WTC11 (cell line): ENCODE results near the gene DRD1. TPM values are rescaled to one million over a fixed set of nuclear protein-coding genes. Genes with fewer than 3 reads are reported as not detected.

Source experiments
- ATAC-seq: fragments of 200-7000 bp; cut with Tn5 transposase; 2 replicates; pipeline ENCODE4 v1.10.0; 2021; ENCODE audit warnings: mild to moderate bottlenecking, moderate library complexity
- CTCF ChIA-PET: fragments of 300-600 bp; sonication (Branson Sonifier 250); formaldehyde crosslinking; loops from one replicate; lab custom pipeline; 2021; ENCODE audit warnings: antibody characterized with exemption; lab: Charles Lee
- POLR2A ChIA-PET: fragments of 350-600 bp; sonication (Branson Sonifier 250); formaldehyde crosslinking; loops from one replicate; lab custom pipeline; 2021; ENCODE audit warnings: antibody characterized with exemption; lab: Charles Lee
- DNase-seq: peaks from one replicate; pipeline ENCODE4 v3.0.0; 2021; ENCODE audit warnings: low spot score
- H3K27ac Mint-ChIP-seq: 2 replicates; pipeline ENCODE4 v1.8.0; 2021; ENCODE audit warnings: mixed read lengths
- H3K27me3 Mint-ChIP-seq: 2 replicates; pipeline ENCODE4 v1.8.0; 2021; ENCODE audit warnings: low read depth, mild to moderate bottlenecking, moderate library complexity, mixed read lengths
- H3K36me3 Mint-ChIP-seq: 2 replicates; pipeline ENCODE4 v1.8.0; 2021; ENCODE audit warnings: mixed read lengths
- H3K4me1 Mint-ChIP-seq: 2 replicates; pipeline ENCODE4 v1.8.0; 2022; ENCODE audit warnings: mixed read lengths
- H3K4me3 Mint-ChIP-seq: 2 replicates; pipeline ENCODE4 v1.8.0; 2021; ENCODE audit warnings: mild to moderate bottlenecking, moderate library complexity, mixed read lengths
- H3K9me3 Mint-ChIP-seq: 2 replicates; pipeline ENCODE4 v1.8.0; 2021; ENCODE audit warnings: mixed read lengths
- ATF1 ChIP-seq: sonication (generic); formaldehyde crosslinking; IDR thresholded peaks from 2 replicates; pipeline ENCODE4 v1.8.1; 2023; ENCODE audit warnings: mild to moderate bottlenecking, moderate library complexity, missing genetic modification reagents
- CBFB ChIP-seq: sonication (generic); formaldehyde crosslinking; IDR thresholded peaks from 2 replicates; pipeline ENCODE4 v1.8.1; 2022; ENCODE audit warnings: mild to moderate bottlenecking, low read depth, missing genetic modification reagents
- CREB1 ChIP-seq: sonication (generic); formaldehyde crosslinking; IDR thresholded peaks from 2 replicates; pipeline ENCODE4 v1.8.0; 2023; ENCODE audit warnings: mild to moderate bottlenecking, missing genetic modification reagents
- E2F1 ChIP-seq: sonication (generic); formaldehyde crosslinking; IDR thresholded peaks from 2 replicates; pipeline ENCODE4 v1.8.0; 2022; ENCODE audit warnings: mild to moderate bottlenecking, missing genetic modification reagents
- ELF4 ChIP-seq: sonication (generic); formaldehyde crosslinking; IDR thresholded peaks from 2 replicates; pipeline ENCODE4 v1.8.1; 2022; ENCODE audit warnings: low read depth, mild to moderate bottlenecking, moderate library complexity, missing genetic modification reagents
- FOXP1 ChIP-seq: sonication (generic); formaldehyde crosslinking; IDR thresholded peaks from 2 replicates; pipeline ENCODE4 v1.8.0; 2022; ENCODE audit warnings: missing genetic modification reagents, mild to moderate bottlenecking, moderate library complexity, borderline replicate concordance
- FOXP4 ChIP-seq: sonication (generic); formaldehyde crosslinking; IDR thresholded peaks from 2 replicates; pipeline ENCODE4 v1.8.0; 2022; ENCODE audit warnings: mild to moderate bottlenecking, missing genetic modification reagents
- GABPB1 ChIP-seq: sonication (generic); formaldehyde crosslinking; IDR thresholded peaks from 2 replicates; pipeline ENCODE4 v1.8.1; 2023; ENCODE audit warnings: mild to moderate bottlenecking, missing genetic modification reagents
- NFATC4 ChIP-seq: fragments of 250-450 bp; sonication (Bioruptor Pico); IDR thresholded peaks from 2 replicates; pipeline ENCODE4 v1.9.0; 2021; ENCODE audit warnings: mild to moderate bottlenecking
- NFE2L1 ChIP-seq: sonication (generic); formaldehyde crosslinking; IDR thresholded peaks from 2 replicates; pipeline ENCODE4 v1.8.1; 2023; ENCODE audit warnings: missing genetic modification reagents
- NR1H2 ChIP-seq: sonication (generic); formaldehyde crosslinking; IDR thresholded peaks from 2 replicates; pipeline ENCODE4 v1.9.0; 2021; ENCODE audit warnings: mild to moderate bottlenecking, moderate library complexity, missing genetic modification reagents
- PREB ChIP-seq: sonication (generic); formaldehyde crosslinking; IDR thresholded peaks from 2 replicates; pipeline ENCODE4 v1.8.1; 2022; ENCODE audit warnings: mild to moderate bottlenecking, missing genetic modification reagents, moderate library complexity, borderline replicate concordance
- SOX15 ChIP-seq: fragments of 250-450 bp; sonication (Bioruptor Pico); IDR thresholded peaks from 2 replicates; pipeline ENCODE4 v1.9.0; 2021; ENCODE audit warnings: mild to moderate bottlenecking
- TEAD1 ChIP-seq: sonication (generic); formaldehyde crosslinking; IDR thresholded peaks from 2 replicates; pipeline ENCODE4 v1.8.0; 2022; ENCODE audit warnings: mild to moderate bottlenecking, missing genetic modification reagents
- ZBTB21 ChIP-seq: sonication (generic); formaldehyde crosslinking; IDR thresholded peaks from 2 replicates; pipeline ENCODE4 v1.8.1; 2023; ENCODE audit warnings: mild to moderate bottlenecking, missing genetic modification reagents, borderline replicate concordance
- ZBTB43 ChIP-seq: sonication (generic); formaldehyde crosslinking; IDR thresholded peaks from 2 replicates; pipeline ENCODE4 v1.8.1; 2023; ENCODE audit warnings: mild to moderate bottlenecking, missing genetic modification reagents
- ZNF396 ChIP-seq: fragments of 250-450 bp; sonication (Bioruptor Pico); IDR thresholded peaks from 2 replicates; pipeline ENCODE4 v1.8.0; 2021; ENCODE audit warnings: mild to moderate bottlenecking, moderate library complexity, borderline replicate concordance
- ZNF671 ChIP-seq: fragments of 250-450 bp; sonication (Bioruptor Pico); IDR thresholded peaks from 2 replicates; pipeline ENCODE4 v1.8.0; 2021; ENCODE audit warnings: mild to moderate bottlenecking
- total RNA-seq: library from RNA; stranded (reverse); gene quantifications from 3 replicates; pipeline ENCODE4 v1.2.3, GENCODE V29; 2021

The DRD1 gene
- total RNA-seq, 1 experiment from 2014 or later = 0.07 TPM

- H3K27ac Mint-ChIP-seq = no peak overlapping the region
- ChIA-PET CTCF (interaction anchor here (0.5 to 5.0 kb wide), 7 partner anchors 11 to 568 kb away, joined by 3 to 44 read pairs (median 4); no protein-coding TSS in a partner anchor), POLR2A (interaction anchor here (1.0 kb wide), 1 partner anchor 14 kb away, joined by 3 read pairs; no protein-coding TSS in a partner anchor)
- peak overlapping the region; percentile 77 for H3K4me3 Mint-ChIP-seq
- peaks cover 32% of the 10 kb centered on the region for H3K27me3 Mint-ChIP-seq
- TF ChIP-seq FOXP4 = 0 out of 2 replicates have a peak, but pooled peaks have one; percentile 12
- no peak for TF ChIP-seq CREB1 (CRISPR knock-in tag)
- no peak for TF ChIP-seq ZNF396 (CRISPR knock-in tag)
- no peak for TF ChIP-seq ZNF671 (CRISPR knock-in tag)
- no peak for TF ChIP-seq CBFB
- no peak for DNase-seq
- H3K36me3 Mint-ChIP-seq = peaks cover 23% of the 10 kb centered on the region
- no peak for ATAC-seq
- H3K9me3 Mint-ChIP-seq = no peaks in the 10 kb centered on the region
- peaks cover 29% of the 10 kb centered on the region for H3K4me1 Mint-ChIP-seq
Observed at GRCh38 chr5:175478008-175478383, 34.0 kb upstream of the DRD1 start.

GRCh38 chr5:175477440-175477839 lies 33.5 kb upstream of the DRD1 start:
- Mint-ChIP-seq H3K27me3 (peaks cover 32% of the 10 kb centered on the region), H3K27ac (no peak overlapping the region), H3K4me3 (peak overlapping the region; percentile 77), H3K36me3 (peaks cover 20% of the 10 kb centered on the region)
- no peak for DNase-seq
- POLR2A ChIA-PET = no interaction called here
- ATAC-seq = no peak
- TF ChIP-seq ATF1 (CRISPR knock-in tag) = no peak
- TF ChIP-seq TEAD1 = no peak
- no peak for TF ChIP-seq ZBTB43 (CRISPR knock-in tag)
- no peak for TF ChIP-seq SOX15 (CRISPR knock-in tag)
- TF ChIP-seq ELF4 = no peak
- TF ChIP-seq NFE2L1 (CRISPR knock-in tag) = no peak
- TF ChIP-seq ZBTB21 (CRISPR knock-in tag) = no peak
- TF ChIP-seq, all 79 proteins: peak for 0
- CTCF ChIA-PET = interaction anchor here (0.5 to 5.0 kb wide), 4 partner anchors 13 to 568 kb away, joined by 3 to 44 read pairs (median 4); no protein-coding TSS in a partner anchor
- Mint-ChIP-seq H3K4me1 (peaks cover 26% of the 10 kb centered on the region), H3K9me3 (0 out of 2 replicates have a peak, but pooled peaks cover under 1% of the 10 kb centered on the region)

- Mint-ChIP-seq H3K9me3 (0 out of 2 replicates have a peak, but pooled peaks cover 4% of the 10 kb centered on the region), H3K4me3 (no peak overlapping the region), H3K27ac (no peak overlapping the region), H3K36me3 (peaks cover 2% of the 10 kb centered on the region; the same call in 1 of the 2 replicates), H3K4me1 (peaks cover 16% of the 10 kb centered on the region), H3K27me3 (peaks cover 32% of the 10 kb centered on the region)
- POLR2A ChIA-PET = interaction anchor here (0.7 kb wide), 2 partner anchors 35 to 132 kb away, joined by 3 to 4 read pairs; no protein-coding TSS in a partner anchor
- ATAC-seq = no peak
- TF ChIP-seq E2F1 (no peak), PREB (CRISPR knock-in tag) (no peak), FOXP1 (CRISPR knock-in tag) (no peak), GABPB1 (CRISPR knock-in tag) (peak; percentile 72; the same call in 1 of the 2 replicates), NFATC4 (no peak), NR1H2 (CRISPR knock-in tag) (no peak)
- CTCF ChIA-PET = interaction anchor here (0.7 to 5.0 kb wide), 2 partner anchors 11 to 682 kb away, joined by 3 to 44 read pairs; no protein-coding TSS in a partner anchor
- DNase-seq = no peak
Observed at GRCh38 chr5:175475248-175475647, 31.3 kb upstream of the DRD1 start.
